ENCODE data around the gene RCN2.
A peak's percentile ranks its signal among the peaks of the same experiment; 100 is the strongest.
"Not testable (repeated sequence)": the region's sequence is repeated elsewhere in the genome, so short reads cannot be mapped to it uniquely, and the experiment has no call there.

RCN2 gene

DNA sequence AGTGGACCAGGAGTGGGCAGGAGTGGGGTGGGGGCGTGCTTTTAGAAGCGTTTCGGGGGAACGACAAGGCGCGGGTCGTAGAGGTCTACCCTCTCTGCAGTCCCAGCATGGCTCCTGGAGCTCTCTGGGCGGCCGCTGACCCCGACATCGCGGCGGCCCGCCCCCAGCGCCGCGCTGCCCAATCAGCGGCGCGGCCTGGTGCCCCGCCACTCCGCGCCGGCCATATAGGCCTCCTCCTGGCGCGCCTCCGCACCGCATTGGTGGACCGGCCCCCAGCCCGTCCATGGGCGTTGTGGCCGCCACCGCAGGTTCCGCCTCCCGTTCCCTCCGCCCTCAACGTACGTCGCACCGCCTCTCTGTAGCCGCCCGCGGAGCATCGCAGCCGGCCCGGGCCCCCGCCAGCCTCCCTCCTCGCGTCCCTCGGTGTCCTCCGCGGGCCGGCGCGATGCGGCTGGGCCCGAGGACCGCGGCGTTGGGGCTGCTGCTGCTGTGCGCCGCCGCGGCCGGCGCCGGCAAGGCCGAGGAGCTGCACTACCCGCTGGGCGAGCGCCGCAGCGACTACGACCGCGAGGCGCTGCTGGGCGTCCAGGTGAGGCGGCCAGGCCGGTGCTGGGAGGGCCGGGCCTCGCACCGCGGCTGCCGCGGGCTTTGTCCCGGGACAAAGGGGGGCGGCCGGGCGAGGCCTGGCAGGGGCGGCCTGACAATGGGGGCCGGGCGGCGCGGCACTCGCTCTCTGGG, at the start of gene RCN2:
Gene RCN2 (plus strand): TSS at position 353 of the 738 bp plus-strand sequence. CDS start 93 bp downstream, at position 446.
- DNase-seq (ENCODE audit: low read depth), result peak; percentile 86

- DNase-seq (ENCODE audit: low read depth), result no peak
These were observed 46.3 kb upstream of the RCN2 start for GRCh38 chr15:76885212-76885611.

DNA sequence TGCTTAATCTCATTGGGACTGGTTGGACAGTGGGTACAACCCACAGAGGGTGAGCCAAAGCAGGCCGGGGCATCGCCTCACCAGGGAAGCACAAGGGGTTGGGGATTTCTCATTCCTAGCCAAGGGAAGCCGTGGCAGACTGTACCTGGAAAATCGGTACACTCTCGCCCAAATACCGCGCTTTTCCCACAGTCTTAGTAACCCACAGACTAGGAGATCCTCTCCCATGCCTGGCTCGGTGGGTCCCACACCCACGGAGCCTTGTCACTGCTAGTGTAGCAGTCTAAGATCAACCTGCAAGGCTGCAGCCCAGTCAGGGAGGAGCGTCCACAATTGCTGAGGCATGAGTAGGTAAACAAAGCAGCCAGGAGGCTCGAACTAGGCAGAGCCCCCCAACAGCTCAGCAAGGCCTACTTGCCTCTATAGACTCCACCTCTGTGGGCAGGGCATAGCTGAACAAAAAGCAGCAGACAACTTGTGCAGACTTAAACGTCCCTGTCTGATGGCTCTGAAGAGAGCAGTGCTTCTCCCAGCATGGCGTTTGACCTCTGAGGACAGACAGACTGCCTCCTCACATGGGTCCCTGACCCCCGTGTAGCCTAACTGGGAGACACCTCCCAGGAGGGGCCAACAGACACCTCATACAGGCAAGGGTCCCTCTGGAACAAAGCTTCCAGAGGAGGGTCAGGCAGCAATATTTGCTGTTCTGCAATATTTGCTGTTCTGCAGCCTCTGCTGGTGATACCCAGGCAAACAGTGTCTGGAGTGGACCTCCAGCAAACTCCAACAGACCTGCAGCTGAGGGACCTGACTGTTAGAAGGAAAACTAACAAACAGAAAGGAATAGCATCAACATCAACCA, 44.0 kb upstream of the RCN2 start:
- DNase-seq (ENCODE audit: low read depth), result not testable (repeated sequence)

DNA sequence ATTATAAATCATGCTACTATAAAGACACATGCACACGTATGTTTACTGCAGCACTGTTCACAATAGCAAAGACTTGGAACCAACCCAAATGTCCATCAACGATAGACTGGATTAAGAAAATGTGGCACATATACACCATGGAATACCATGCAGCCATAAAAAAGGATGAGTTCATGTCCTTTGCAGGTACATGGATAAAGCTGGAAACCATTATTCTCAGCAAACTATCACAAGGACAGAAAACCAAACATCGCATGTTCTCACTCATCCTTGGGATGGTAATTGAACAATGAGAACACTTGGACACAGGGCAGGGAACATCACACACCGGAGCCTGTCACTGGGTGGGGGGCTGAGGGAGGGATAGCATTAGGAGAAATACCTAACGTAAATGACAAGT, 38.7 kb upstream of the RCN2 start:
- not testable (repeated sequence) for DNase-seq (ENCODE audit: low read depth)

GRCh38 chr15:76894174-76894573, 37.4 kb upstream of the RCN2 start:
- DNase-seq (ENCODE audit: low read depth), result no peak

DNA sequence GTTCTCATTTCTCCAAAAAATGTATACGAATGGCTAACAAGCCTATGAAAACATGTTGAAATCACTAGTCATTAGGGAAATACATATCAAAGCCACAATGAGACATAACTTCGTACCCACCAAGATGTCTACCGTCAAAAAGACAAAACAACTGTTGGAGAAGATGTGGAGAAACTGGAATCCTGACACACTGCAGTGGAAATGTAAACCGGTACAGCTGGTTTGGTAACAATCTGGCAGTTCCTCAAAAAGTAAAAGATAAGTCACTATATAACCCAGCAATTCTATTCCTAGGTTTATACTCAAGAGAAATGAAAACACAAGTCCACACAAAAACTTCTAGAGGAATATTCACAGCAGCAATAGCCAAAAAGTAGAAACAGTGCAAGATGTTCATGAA, 33.4 kb upstream of the RCN2 start:
- DNase-seq (ENCODE audit: low read depth), result no peak

- not testable (repeated sequence) for DNase-seq (ENCODE audit: low read depth)
These were observed 32.2 kb upstream of the RCN2 start for GRCh38 chr15:76899176-76899930.

DNA sequence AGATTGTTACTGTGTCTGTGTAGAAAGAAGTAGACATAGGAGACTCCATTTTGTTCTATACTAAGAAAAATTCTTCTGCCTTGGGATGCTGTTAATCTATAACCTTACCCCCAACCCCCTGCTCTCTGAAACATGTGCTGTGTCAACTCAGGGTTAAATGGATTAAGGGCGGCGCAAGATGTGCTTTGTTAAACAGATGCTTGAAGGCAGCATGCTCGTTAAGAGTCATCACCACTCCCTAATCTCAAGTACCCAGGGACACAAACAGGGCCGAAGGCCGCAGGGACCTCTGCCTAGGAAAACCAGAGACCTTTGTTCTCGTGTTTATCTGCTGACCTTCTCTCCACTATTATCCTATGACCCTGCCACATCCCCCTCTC, 31.6 kb upstream of the RCN2 start:
- not testable (repeated sequence) for DNase-seq (ENCODE audit: low read depth)

- no peak for DNase-seq (ENCODE audit: low read depth)
These were observed 29.6 kb upstream of the RCN2 start for GRCh38 chr15:76901965-76902364.

GRCh38 chr15:76903251-76903681, 28.3 kb upstream of the RCN2 start:
- DNase-seq (ENCODE audit: low read depth), result no peak

DNA sequence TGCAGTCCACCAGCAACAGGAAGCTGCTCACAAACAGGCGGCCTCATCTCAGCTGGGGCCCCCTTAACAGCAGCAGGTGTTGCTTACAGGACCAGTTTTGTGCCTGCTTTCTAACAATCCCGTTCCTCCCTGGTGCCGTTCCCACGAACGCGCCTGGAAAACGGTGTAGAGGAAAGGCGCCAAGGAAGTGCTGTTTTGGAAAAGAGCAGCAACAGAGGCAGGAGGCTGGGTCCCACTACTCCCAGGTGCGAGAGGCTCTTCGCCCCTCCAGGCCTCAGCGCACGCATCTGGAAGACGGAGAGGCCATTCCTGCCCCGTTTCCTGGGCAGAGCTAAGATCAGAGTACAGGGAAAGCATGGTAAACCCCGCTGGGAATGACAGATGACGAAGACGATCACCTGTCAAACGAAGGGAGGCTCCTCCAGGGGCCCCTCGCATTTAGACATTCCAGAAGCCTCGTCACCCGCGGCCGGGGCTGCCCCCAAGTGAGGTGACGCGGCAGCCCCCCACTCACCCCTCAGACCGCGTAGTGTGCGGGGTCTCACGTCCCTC, 27.0 kb upstream of the RCN2 start:
- no peak for DNase-seq (ENCODE audit: low read depth)

DNA sequence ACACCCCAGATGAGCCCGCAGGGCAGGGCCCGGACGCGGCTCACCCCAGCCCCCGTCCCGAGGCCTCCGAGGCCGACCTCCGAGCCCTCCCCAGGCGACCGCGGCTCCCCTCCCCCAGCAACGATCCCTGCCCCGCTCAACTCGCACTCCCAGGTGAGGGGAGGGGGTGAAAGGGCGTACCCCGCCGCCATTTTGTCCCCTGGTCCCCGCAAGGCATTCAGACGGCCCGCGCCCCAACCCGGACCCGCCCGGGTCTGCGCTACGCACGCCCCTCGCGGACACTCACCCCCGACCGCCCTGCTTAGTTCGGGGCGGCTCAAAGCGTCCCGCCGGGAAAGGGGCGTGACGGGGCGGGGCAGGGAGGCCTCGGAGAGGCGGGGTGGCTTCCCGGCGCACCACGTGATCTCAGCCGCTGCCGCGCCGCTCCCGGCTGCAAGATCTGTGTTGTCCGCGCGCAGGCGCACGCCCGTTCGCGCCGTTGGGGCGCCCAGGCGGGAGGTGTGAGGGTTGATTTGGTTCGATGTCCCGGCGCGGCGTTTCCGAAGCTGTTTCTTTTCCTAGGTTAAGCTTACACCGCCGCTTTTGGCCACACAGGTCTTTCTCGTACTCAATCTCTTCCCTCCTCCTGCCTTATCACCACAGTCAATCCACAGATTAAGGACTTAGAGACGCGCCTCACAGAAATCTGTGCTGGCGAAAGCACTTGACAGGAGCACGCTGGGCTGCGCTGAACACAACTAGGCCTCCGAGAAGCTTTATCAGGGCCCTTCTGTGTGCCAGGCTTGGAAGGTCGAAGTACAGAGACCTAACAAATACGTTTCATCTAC, 26.3 kb upstream of the RCN2 start, which contains the start of gene SCAPER:
Gene SCAPER (minus strand): TSS at position 328 of the 827 bp plus-strand sequence. CDS start 21,523 bp downstream, outside the sequence.
- peak; percentile 81 for DNase-seq (ENCODE audit: low read depth)

- no peak for DNase-seq (ENCODE audit: low read depth)
These were observed 25.7 kb upstream of the RCN2 start for GRCh38 chr15:76905855-76906254.

DNA sequence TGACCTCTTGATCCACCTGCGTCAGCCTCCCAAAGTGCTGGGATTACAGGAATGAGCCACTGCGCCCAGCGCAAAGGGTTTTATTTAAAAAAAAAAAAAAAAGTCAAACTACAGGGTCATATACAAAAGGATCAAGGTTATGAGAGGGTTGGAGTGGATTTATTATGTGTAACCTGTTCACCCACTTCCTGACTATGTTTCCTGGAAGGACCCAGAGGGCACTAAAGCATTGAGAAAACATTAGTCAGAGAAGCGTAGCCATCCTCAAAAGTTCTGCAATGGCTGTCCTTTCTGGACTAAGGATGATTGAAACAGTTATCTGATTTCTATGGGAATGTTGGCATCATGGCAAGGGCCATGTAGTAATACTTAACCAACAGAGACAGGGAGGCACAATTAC, 19.1 kb upstream of the RCN2 start:
- no peak for DNase-seq (ENCODE audit: low read depth)

GRCh38 chr15:76913737-76914136, 17.8 kb upstream of the RCN2 start:
- no peak for DNase-seq (ENCODE audit: low read depth)

- DNase-seq (ENCODE audit: low read depth), result no peak
These were observed 15.2 kb upstream of the RCN2 start for GRCh38 chr15:76916369-76916768.

GRCh38 chr15:76928201-76928600, 3.3 kb upstream of the RCN2 start:
- DNase-seq (ENCODE audit: low read depth), result no peak

DNA sequence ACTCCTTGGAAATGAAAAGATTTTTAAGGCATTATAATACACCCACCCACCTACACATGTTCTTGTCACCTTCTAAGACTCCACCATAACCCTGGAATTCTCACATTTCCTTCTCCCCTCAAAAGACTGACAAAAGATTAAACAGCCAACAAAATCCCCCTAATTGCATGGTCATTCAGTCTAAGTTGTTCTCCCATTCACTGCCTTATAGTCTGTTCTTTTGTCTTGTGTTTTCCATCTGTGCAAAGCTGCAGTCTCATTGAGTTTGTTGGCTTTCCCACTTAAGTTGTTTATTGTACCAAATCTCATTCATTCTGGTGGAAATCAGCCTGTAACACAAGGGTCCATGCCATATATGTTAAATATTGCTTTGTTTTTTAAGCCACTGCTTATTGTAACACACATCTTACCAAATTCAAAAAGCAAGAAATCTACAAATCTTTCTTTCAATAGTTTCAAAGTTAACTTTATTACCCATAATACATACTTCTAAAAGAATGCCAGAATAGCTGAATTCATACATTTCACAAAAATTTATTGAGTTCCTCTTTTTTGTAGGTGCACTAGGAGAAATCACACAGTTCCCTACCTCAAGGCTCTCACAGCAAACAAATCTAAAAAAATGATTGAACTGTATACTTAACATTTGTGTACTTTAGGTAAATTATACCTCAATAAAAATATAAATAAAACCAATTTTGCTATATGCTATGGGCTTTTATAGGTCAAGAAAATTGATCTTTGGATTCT, 2.4 kb upstream of the RCN2 start:
- no peak for DNase-seq (ENCODE audit: low read depth)

GRCh38 chr15:76930831-76931396, 635 bp upstream of the RCN2 start:
- peak; percentile 9 for DNase-seq (ENCODE audit: low read depth)

Measured in CMK (cell line).